Stomach (tissue), 9 donors: ENCODE measurements around the gene F2RL2. TPM values are rescaled to one million over a fixed set of nuclear protein-coding genes. Genes with fewer than 3 reads are reported as not detected.

Source experiments
- DNase-seq, 2 donors: peaks; one replicate each; pipeline versions ENCODE4 v3.0.0 to v3.0.0-alpha.2; 2013 to 2019
- H3K27ac ChIP-seq, 5 donors: fragments of 200-600 bp in 4 of 5; sonication (generic) in 4 of 5; one replicate each; pipeline ENCODE4 v1.5.1; 2013 to 2019; ENCODE audit warnings: mild to moderate bottlenecking in 1 of 5, moderate library complexity in 1 of 5
- H3K27me3 ChIP-seq, 3 donors: fragments of 200-600 bp; sonication (generic); one replicate each; pipeline ENCODE4 v1.5.1; 2017 to 2019; ENCODE audit warnings: mixed run types in 1 of 3
- H3K36me3 ChIP-seq, 4 donors: fragments of 200-600 bp; sonication (generic); 1 replicate in 3 of 4; 2 replicates in 1 of 4; pipeline ENCODE4 v1.5.1; 2016 to 2019
- H3K4me1 ChIP-seq, 4 donors: fragments of 200-600 bp; sonication (generic); one replicate each; pipeline ENCODE4 v1.5.1; 2016 to 2019
- H3K4me3 ChIP-seq, 4 donors: fragments of 200-600 bp; sonication (generic) in 3 of 4; one replicate each; pipeline ENCODE4 v1.5.1; 2016 to 2019; ENCODE audit warnings: mild to moderate bottlenecking in 1 of 4
- H3K9me3 ChIP-seq, 4 donors: fragments of 200-600 bp; sonication (generic); one replicate each; pipeline ENCODE4 v1.5.1; 2016 to 2019
- CTCF ChIP-seq, 7 experiments: fragments of 450-650 bp in 4 of 7; fragments of 200-600 bp in 3 of 7; sonication (generic) in 3 of 7; IDR thresholded peaks; one replicate each; pipeline ENCODE4 v1.5.1; 2016 to 2019; ENCODE audit warnings: antibody characterized with exemption in 7 of 7, control low read depth in 2 of 7, mild to moderate bottlenecking in 1 of 7
- EP300 ChIP-seq: sonication (generic); formaldehyde crosslinking; IDR thresholded peaks from one replicate; pipeline ENCODE4 v1.6.1; 2017; ENCODE audit warnings: antibody characterized with exemption
- POLR2A ChIP-seq, 4 donors: fragments of 450-650 bp; IDR thresholded peaks; one replicate each; pipeline ENCODE4 v1.6.1; 2016; ENCODE audit warnings: antibody characterized with exemption in 4 of 4, control low read depth in 2 of 4, mild to moderate bottlenecking in 1 of 4, moderate library complexity in 1 of 4
- POLR2AphosphoS5 ChIP-seq, 3 donors: sonication (generic); formaldehyde crosslinking; IDR thresholded peaks; one replicate each; pipeline ENCODE4 v1.6.1; 2016; ENCODE audit warnings: antibody characterized with exemption in 3 of 3
- WGBS, 5 donors: extraction: QIAGEN DNeasy Blood & Tissue Kit in 3 of 5; methylation state at CpG; one replicate each; pipeline versions ENCODE4 v1.1.5 to v1.1.7; 2013 to 2018; 5-methylcytosine and 5-hydroxymethylcytosine counted together
- intact Hi-C: fragments of 100-400 bp; cut with DNase I; formaldehyde crosslinking; loops from one replicate; pipeline ENCODE4 v1.15.1; 2023; ENCODE audit warnings: low total_unique reads
- polyA plus RNA-seq, 3 donors: library from polyadenylated mRNA; stranded (reverse); fragments of 200-250 nt; gene quantifications; one replicate each; pipeline ENCODE4 v1.2.3, GENCODE V29; 2013
- total RNA-seq, 5 donors: library from RNA; depleted of rRNA; stranded (reverse); fragments of >200 nt; gene quantifications; one replicate each; pipeline versions ENCODE4 v1.1.0 to v1.2.3, GENCODE V29; 2014 to 2016
- donor health status: healthy with polysubstance abuse.
- donor health status: Bipolar disorder and iron deficiency.
- donor health status: healthy.

The F2RL2 gene
- total and polyA plus RNA-seq, 8 donors, result 0.29 to 4.6 (median 0.81) TPM; not detected in 1

GRCh38 chr5:76616206-76616605 lies 7.0 kb downstream of the F2RL2 start:
- Histone ChIP-seq H3K4me1 (no peaks in the 10 kb centered on the region), H3K36me3 (peaks cover 5 to 37% (median 28%) of the 10 kb centered on the region in 4 donors), H3K27ac (no peak overlapping the region), H3K4me3 (no peak overlapping the region), H3K9me3 (no peaks in the 10 kb centered on the region), H3K27me3 (no peaks in the 10 kb centered on the region)
- no peak for DNase-seq
- WGBS, 5 donors, result 70 to 91% (median 88%) methylated on average over 2 of the region's 2 CpGs
- intact Hi-C loops, result no loop called here
- no peak for TF ChIP-seq CTCF (IDR thresholded peaks at IDR 0.05)
- TF ChIP-seq EP300, result no peak
- no peak for TF ChIP-seq POLR2AphosphoS5 (IDR thresholded peaks at IDR 0.05)
- no peak for TF ChIP-seq POLR2A (IDR thresholded peaks at IDR 0.05)

DNA sequence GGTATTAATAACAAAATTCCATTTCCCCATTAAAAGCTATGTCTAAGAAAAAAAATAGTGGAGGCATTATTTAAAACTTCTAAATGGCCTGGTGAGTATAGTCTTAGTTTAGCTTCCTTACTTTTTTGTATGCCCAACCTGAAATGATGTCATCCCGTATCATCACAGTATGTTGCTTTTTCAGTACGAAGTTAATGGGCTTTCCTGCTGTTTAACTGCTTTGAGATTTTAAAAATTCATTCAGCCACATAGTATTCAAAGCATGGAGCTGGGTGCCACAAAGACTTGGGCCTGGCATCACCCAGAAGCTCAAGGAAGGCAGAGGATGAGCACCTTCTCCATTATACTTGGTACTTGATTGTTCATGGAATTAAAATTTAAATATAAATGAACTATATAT lies 7.4 kb downstream of the F2RL2 start:
- Histone ChIP-seq H3K4me3 (no peak overlapping the region), H3K4me1 (no peaks in the 10 kb centered on the region), H3K36me3 (peaks cover 5 to 42% (median 31%) of the 10 kb centered on the region in 4 donors), H3K9me3 (no peaks in the 10 kb centered on the region), H3K27me3 (no peaks in the 10 kb centered on the region), H3K27ac (no peak overlapping the region)
- TF ChIP-seq POLR2A (IDR thresholded peaks at IDR 0.05) (no peak), CTCF (IDR thresholded peaks at IDR 0.05) (no peak), EP300 (no peak), POLR2AphosphoS5 (IDR thresholded peaks at IDR 0.05) (no peak)
- intact Hi-C loops, result no loop called here
- DNase-seq, result no peak
- 81 to 88% (median 86%) methylated on average over 2 of the region's 2 CpGs for WGBS, 5 donors

DNA sequence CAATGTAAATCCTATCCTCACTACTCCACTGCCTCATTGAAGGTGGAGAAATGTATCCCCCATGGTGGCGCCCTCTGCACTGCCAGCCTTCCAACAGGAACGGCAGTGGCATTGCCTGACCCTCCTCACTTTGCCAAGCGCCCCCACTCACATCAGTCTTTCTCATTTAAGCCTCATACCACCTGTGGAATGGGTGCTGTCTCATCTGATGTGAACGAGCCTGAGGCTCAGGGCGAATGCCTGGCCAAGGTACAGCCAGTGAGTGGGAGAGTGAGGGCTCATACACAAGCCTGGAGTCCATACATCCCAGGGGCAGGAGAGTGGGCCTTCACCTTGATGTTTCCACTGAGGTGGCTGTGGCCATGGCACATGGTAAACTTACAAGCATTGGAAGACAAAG lies 10.3 kb downstream of the F2RL2 start:
- Histone ChIP-seq H3K4me3 (no peak overlapping the region), H3K4me1 (peaks cover 0 to 5% (median 0%) of the 10 kb centered on the region in 4 donors), H3K36me3 (peaks cover 5 to 36% (median 32%) of the 10 kb centered on the region in 4 donors), H3K9me3 (no peaks in the 10 kb centered on the region), H3K27ac (no peak overlapping the region), H3K27me3 (no peaks in the 10 kb centered on the region)
- whole genome bisulfite sequencing, 5 donors, result 74 to 94% (median 78%) methylated on average over 5 of the region's 5 CpGs
- DNase-seq, result no peak
- TF ChIP-seq EP300 (no peak), CTCF (IDR thresholded peaks at IDR 0.05) (no peak)
- intact Hi-C loops, result no loop called here

- peaks cover 5 to 40% (median 33%) of the 10 kb centered on the region in 4 donors for H3K36me3 ChIP-seq
- H3K27me3 ChIP-seq, result no peaks in the 10 kb centered on the region
- no peaks in the 10 kb centered on the region for H3K9me3 ChIP-seq
- H3K27ac ChIP-seq, result no peak overlapping the region
- intact Hi-C loops, result no loop called here
- peaks cover 0 to 8% (median 0%) of the 10 kb centered on the region in 4 donors for H3K4me1 ChIP-seq
- TF ChIP-seq EP300, result no peak
- no peak for TF ChIP-seq POLR2A (IDR thresholded peaks at IDR 0.05)
- no peak for TF ChIP-seq CTCF (IDR thresholded peaks at IDR 0.05)
- TF ChIP-seq POLR2AphosphoS5 (IDR thresholded peaks at IDR 0.05), result no peak
- no peak for DNase-seq
- no peak overlapping the region for H3K4me3 ChIP-seq
- WGBS, 5 donors, result 82 to 97% (median 91%) methylated on average over 1 of the region's 1 CpG
Measured at GRCh38 chr5:76610196-76610595, 13.0 kb downstream of the F2RL2 start.
